Keratinocyte (primary cell): ENCODE measurements around the gene TVP23C. TPM values are rescaled to one million over a fixed set of nuclear protein-coding genes. Genes with fewer than 3 reads are reported as not detected.

ENCODE experiments used
- DNase-seq: peaks from one replicate; pipeline ENCODE4 v3.0.0-alpha.2; 2011; ENCODE audit warnings: low read depth, missing footprints, low spot score
- FAIRE-seq: peaks from 2 replicates; lab custom pipeline; 2011; peaks lifted over from hg19 to GRCh38; lab: Jason Lieb, UNC
- H2AFZ ChIP-seq: 2 replicates; pipeline ENCODE4 v1.6.0; 2012; ENCODE audit warnings: low read length, control low read depth, inconsistent platforms; ENCODE audit not compliant: control insufficient read depth
- H3K27ac ChIP-seq: 2 replicates; pipeline ENCODE4 v1.5.1; 2011; ENCODE audit warnings: low read length; ENCODE audit not compliant: control insufficient read depth, insufficient read depth
- H3K27me3 ChIP-seq: 3 replicates; pipeline ENCODE4 v1.6.0; 2011; ENCODE audit warnings: low read length; ENCODE audit not compliant: control insufficient read depth, insufficient read depth; ENCODE audit errors: extremely low read depth
- H3K36me3 ChIP-seq, 2 experiments: 2 replicates in 1 of 2; 3 replicates in 1 of 2; pipeline ENCODE4 v1.5.1; 2011; ENCODE audit warnings: low read length in 2 of 2, mild to moderate bottlenecking in 1 of 2; ENCODE audit not compliant: control insufficient read depth in 2 of 2, insufficient read depth in 2 of 2; ENCODE audit errors: extremely low read depth in 1 of 2
- H3K4me1 ChIP-seq: 3 replicates; pipeline ENCODE4 v1.5.1; 2011; ENCODE audit warnings: low read length; ENCODE audit not compliant: control insufficient read depth, insufficient read depth; ENCODE audit errors: extremely low read depth
- H3K4me2 ChIP-seq: 3 replicates; pipeline ENCODE4 v1.6.0; 2011; ENCODE audit warnings: low read depth, low read length; ENCODE audit not compliant: control insufficient read depth, insufficient read depth; ENCODE audit errors: extremely low read depth
- H3K4me3 ChIP-seq, 3 experiments: fragments of 200-600 bp in 1 of 3; sonication (generic) in 1 of 3; 2 replicates in 2 of 3; 3 replicates in 1 of 3; pipeline ENCODE4 v1.5.1; 2011 to 2016; ENCODE audit warnings: low read length in 3 of 3, mild to moderate bottlenecking in 3 of 3, control low read depth in 2 of 3, inconsistent platforms in 1 of 3, low read depth in 1 of 3, mixed read lengths in 1 of 3, mixed run types in 1 of 3, moderate library complexity in 1 of 3; ENCODE audit not compliant: control insufficient read depth in 2 of 3, insufficient read depth in 2 of 3; ENCODE audit errors: extremely low read depth in 1 of 3
- H3K79me2 ChIP-seq: 2 replicates; pipeline ENCODE4 v1.6.0; 2012; ENCODE audit warnings: low read length; ENCODE audit not compliant: control insufficient read depth, insufficient read depth
- H3K9ac ChIP-seq: 3 replicates; pipeline ENCODE4 v1.6.0; 2011; ENCODE audit warnings: low read length; ENCODE audit not compliant: control insufficient read depth, insufficient read depth; ENCODE audit errors: extremely low read depth
- H3K9me1 ChIP-seq: 3 replicates; pipeline ENCODE4 v1.6.0; 2011; ENCODE audit warnings: low read length; ENCODE audit not compliant: control insufficient read depth, insufficient read depth; ENCODE audit errors: extremely low read depth
- H3K9me3 ChIP-seq: 2 replicates; pipeline ENCODE4 v1.5.1; 2012; ENCODE audit warnings: low read depth, low read length; ENCODE audit not compliant: control insufficient read depth
- H4K20me1 ChIP-seq: 3 replicates; pipeline ENCODE4 v1.6.0; 2011; ENCODE audit warnings: low read length; ENCODE audit not compliant: control insufficient read depth, insufficient read depth; ENCODE audit errors: extremely low read depth
- EZH2 ChIP-seq: IDR thresholded peaks from one replicate; pipeline ENCODE4 v1.6.1; 2012; ENCODE audit warnings: inconsistent platforms, mild to moderate bottlenecking, low read length, moderate library complexity
- dilution Hi-C: fragments of 300-500 bp; cut with MboI; formaldehyde crosslinking; loops from one replicate; pipeline ENCODE4 v1.7.0; 2020; ENCODE audit warnings: low sequenced_read_pairs; ENCODE audit not compliant: extremely low pct_ligation_motif_present
- polyA plus RNA-seq, 5 experiments: library from polyadenylated mRNA; depleted of rRNA in 3 of 5; stranded (reverse) in 3 of 5; stranded (forward) in 1 of 5; unstranded in 1 of 5; fragments of >200 nt; gene quantifications; 1 replicate in 1 of 5; 2 replicates in 3 of 5; 3 replicates in 1 of 5; pipeline versions ENCODE4 v1.2.1 to v1.2.3, GENCODE V29; 2011 to 2012; ENCODE audit warnings: missing spikeins in 2 of 5, low read depth in 1 of 5, low replicate concordance in 1 of 5
- TF ChIP-seq, protein P1 (sequence below), 3 experiments: IDR thresholded peaks in 1 of 3; conservative IDR thresholded peaks in 1 of 3; optimal IDR thresholded peaks in 1 of 3; 2 replicates in 2 of 3; 3 replicates in 1 of 3; pipeline versions ENCODE3 to v1.5.1; 2011; ENCODE audit warnings: low read length in 3 of 3, mild to moderate bottlenecking in 3 of 3, moderate library complexity in 2 of 3, control low read depth in 1 of 3, inconsistent platforms in 1 of 3; ENCODE audit not compliant: insufficient read depth in 2 of 3; ENCODE audit errors: extremely low read depth in 1 of 3

The TVP23C gene
- polyA plus RNA-seq, 1 donor (not counting 4 experiments of a cell fraction or from before 2014, with no cell fraction given), result 5.7 TPM

GRCh38 chr17:15454346-15454745, 108.9 kb downstream of the TVP23C start:
- Histone ChIP-seq H3K9me3 (no peaks in the 10 kb centered on the region), H3K27me3 (no peaks in the 10 kb centered on the region), H3K4me3 (no peak overlapping the region), H3K4me1 (no peaks in the 10 kb centered on the region), H4K20me1 (no peaks in the 10 kb centered on the region), H2AFZ (no peak overlapping the region), H3K36me3 (peaks cover 0 to 1% of the 10 kb centered on the region in 2 experiments), H3K9ac (no peak overlapping the region), H3K9me1 (no peaks in the 10 kb centered on the region), H3K27ac (no peak overlapping the region), H3K79me2 (no peaks in the 10 kb centered on the region), H3K4me2 (no peak overlapping the region)
- FAIRE-seq (no peak), DNase-seq (no peak)
- TF ChIP-seq, protein P1, sequence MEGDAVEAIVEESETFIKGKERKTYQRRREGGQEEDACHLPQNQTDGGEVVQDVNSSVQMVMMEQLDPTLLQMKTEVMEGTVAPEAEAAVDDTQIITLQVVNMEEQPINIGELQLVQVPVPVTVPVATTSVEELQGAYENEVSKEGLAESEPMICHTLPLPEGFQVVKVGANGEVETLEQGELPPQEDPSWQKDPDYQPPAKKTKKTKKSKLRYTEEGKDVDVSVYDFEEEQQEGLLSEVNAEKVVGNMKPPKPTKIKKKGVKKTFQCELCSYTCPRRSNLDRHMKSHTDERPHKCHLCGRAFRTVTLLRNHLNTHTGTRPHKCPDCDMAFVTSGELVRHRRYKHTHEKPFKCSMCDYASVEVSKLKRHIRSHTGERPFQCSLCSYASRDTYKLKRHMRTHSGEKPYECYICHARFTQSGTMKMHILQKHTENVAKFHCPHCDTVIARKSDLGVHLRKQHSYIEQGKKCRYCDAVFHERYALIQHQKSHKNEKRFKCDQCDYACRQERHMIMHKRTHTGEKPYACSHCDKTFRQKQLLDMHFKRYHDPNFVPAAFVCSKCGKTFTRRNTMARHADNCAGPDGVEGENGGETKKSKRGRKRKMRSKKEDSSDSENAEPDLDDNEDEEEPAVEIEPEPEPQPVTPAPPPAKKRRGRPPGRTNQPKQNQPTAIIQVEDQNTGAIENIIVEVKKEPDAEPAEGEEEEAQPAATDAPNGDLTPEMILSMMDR (optimal IDR thresholded peaks at IDR 0.05 in 1 of 3, IDR thresholded peaks at IDR 0.05 in 1 of 3, conservative IDR thresholded peaks at IDR 0.05 in 1 of 3; ENCODE audit: extremely low read depth in 1 of 3, insufficient read depth in 2 of 3, low read length in 3 of 3), result no peak
- no peak for TF ChIP-seq EZH2
- dilution Hi-C loops, result no loop called here

DNA sequence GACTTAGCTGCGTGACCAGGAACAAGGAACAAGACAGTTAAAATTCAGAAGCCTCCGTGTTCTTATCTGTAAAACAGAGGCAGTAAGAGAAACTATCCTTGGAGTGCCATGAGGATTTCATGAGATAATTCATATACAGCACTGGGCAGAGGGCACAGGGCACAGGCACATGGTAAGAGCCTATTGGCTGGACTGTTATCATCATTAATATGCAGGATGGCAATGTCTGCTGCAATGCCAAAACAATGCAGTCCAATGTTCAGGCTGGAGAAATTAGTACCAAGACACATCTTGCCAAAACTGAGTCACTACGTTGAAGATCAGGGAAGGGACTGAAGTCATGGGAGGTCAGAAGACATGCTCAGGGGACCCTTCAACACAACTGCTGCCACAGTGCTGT, 109.5 kb downstream of the TVP23C start:
- dilution Hi-C loops, result no loop called here

More for the DNA sequence above, 109.5 kb downstream of the TVP23C start:
- Histone ChIP-seq H3K27ac (no peak overlapping the region), H2AFZ (no peak overlapping the region), H3K36me3 (peaks cover 0 to 1% of the 10 kb centered on the region in 2 experiments), H3K27me3 (no peaks in the 10 kb centered on the region), H4K20me1 (no peaks in the 10 kb centered on the region), H3K4me2 (no peak overlapping the region), H3K79me2 (no peaks in the 10 kb centered on the region), H3K9ac (no peak overlapping the region), H3K4me1 (no peaks in the 10 kb centered on the region), H3K9me3 (no peaks in the 10 kb centered on the region), H3K4me3 (no peak overlapping the region), H3K9me1 (no peaks in the 10 kb centered on the region)
- DNase-seq (no peak), FAIRE-seq (no peak)
- TF ChIP-seq, protein P1 (optimal IDR thresholded peaks at IDR 0.05 in 1 of 3, IDR thresholded peaks at IDR 0.05 in 1 of 3, conservative IDR thresholded peaks at IDR 0.05 in 1 of 3; ENCODE audit: extremely low read depth in 1 of 3, insufficient read depth in 2 of 3, low read length in 3 of 3), result no peak
- no peak for TF ChIP-seq EZH2
